HepG2 (cell line): Measurements from ENCODE around the gene AK2. TPM values are rescaled to one million over a fixed set of nuclear protein-coding genes. Genes with fewer than 3 reads are reported as not detected.

Experiments used
- ARID4A ChIP-seq: sonication (generic); formaldehyde crosslinking; IDR thresholded peaks from 2 replicates; pipeline ENCODE4 v1.5.0; 2020; ENCODE audit warnings: mild to moderate bottlenecking, missing genetic modification reagents, borderline replicate concordance
- CAMTA2 ChIP-seq: sonication (generic); formaldehyde crosslinking; IDR thresholded peaks from 2 replicates; pipeline ENCODE4 v1.4.0; 2020; ENCODE audit warnings: mild to moderate bottlenecking, missing genetic modification reagents, borderline replicate concordance
- EHMT2 ChIP-seq: fragments of 200-600 bp; sonication (generic); IDR thresholded peaks from 2 replicates; pipeline ENCODE4 v1.7.0; 2017; ENCODE audit warnings: antibody characterized with exemption, low read depth, low read length, borderline replicate concordance
- IRF9 ChIP-seq: sonication (generic); formaldehyde crosslinking; IDR thresholded peaks from 2 replicates; pipeline ENCODE4 v1.8.0; 2022; ENCODE audit warnings: missing genetic modification reagents, mild to moderate bottlenecking, borderline replicate concordance
- MAFG ChIP-seq: sonication (generic); formaldehyde crosslinking; IDR thresholded peaks from 2 replicates; pipeline ENCODE4 v1.5.1; 2020; ENCODE audit warnings: mild to moderate bottlenecking, missing genetic modification reagents
- NFKB2 ChIP-seq: sonication (generic); formaldehyde crosslinking; IDR thresholded peaks from 2 replicates; pipeline ENCODE4 v1.4.0; 2020; ENCODE audit warnings: missing genetic modification reagents, borderline replicate concordance
- PPARG ChIP-seq: conservative IDR thresholded peaks from 2 replicates; pipeline ENCODE4 v1.6.1; 2016; ENCODE audit warnings: missing biosample characterization, missing genetic modification reagents
- SAP130 ChIP-seq: IDR thresholded peaks from 2 replicates; pipeline ENCODE4 v1.6.1; 2016; ENCODE audit warnings: low read depth
- SIN3B ChIP-seq: fragments of 150-350 bp; IDR thresholded peaks from 2 replicates; pipeline ENCODE4 v1.6.1; 2014; ENCODE audit warnings: low read length
- SRSF9 ChIP-seq: fragments of 200-400 bp; formaldehyde crosslinking; IDR thresholded peaks from 2 replicates; pipeline ENCODE4 v1.6.1; 2018; ENCODE audit warnings: borderline replicate concordance, mild to moderate bottlenecking, low read depth, low read length; ENCODE audit not compliant: insufficient read depth, poor library complexity, severe bottlenecking
- ZBED4 ChIP-seq: sonication (generic); formaldehyde crosslinking; IDR thresholded peaks from 2 replicates; pipeline ENCODE4 v1.4.0; 2020; ENCODE audit warnings: missing genetic modification reagents, borderline replicate concordance
- ZBTB3 ChIP-seq: sonication (generic); formaldehyde crosslinking; IDR thresholded peaks from 2 replicates; pipeline ENCODE4 v1.4.0; 2020; ENCODE audit warnings: low read depth, mild to moderate bottlenecking, moderate library complexity, missing genetic modification reagents, borderline replicate concordance
- ZNF296 ChIP-seq: sonication (generic); formaldehyde crosslinking; conservative IDR thresholded peaks from 2 replicates; pipeline ENCODE4 v1.5.0; 2020; ENCODE audit warnings: mild to moderate bottlenecking, missing genetic modification reagents
- ZNF362 ChIP-seq: sonication (generic); formaldehyde crosslinking; IDR thresholded peaks from 2 replicates; pipeline ENCODE4 v1.4.0; 2020; ENCODE audit warnings: missing genetic modification reagents, mild to moderate bottlenecking, borderline replicate concordance
- ZNF484 ChIP-seq: sonication (generic); formaldehyde crosslinking; IDR thresholded peaks from 2 replicates; pipeline ENCODE4 v1.5.1; 2020; ENCODE audit warnings: mild to moderate bottlenecking, low read depth, missing genetic modification reagents, borderline replicate concordance
- ZNF563 ChIP-seq: sonication (generic); formaldehyde crosslinking; IDR thresholded peaks from 2 replicates; pipeline ENCODE4 v1.8.0; 2022; ENCODE audit warnings: mild to moderate bottlenecking, moderate library complexity, missing genetic modification reagents
- ZNF761 ChIP-seq: sonication (generic); formaldehyde crosslinking; conservative IDR thresholded peaks from 2 replicates; pipeline ENCODE4 v1.4.0; 2020; ENCODE audit warnings: mild to moderate bottlenecking, missing genetic modification reagents
- ZSCAN9 ChIP-seq: IDR thresholded peaks from 2 replicates; pipeline ENCODE4 v1.6.1; 2016; ENCODE audit warnings: borderline replicate concordance
- polyA plus RNA-seq, 8 experiments: library from polyadenylated mRNA; depleted of rRNA in 3 of 8; stranded (reverse) in 7 of 8; unstranded in 1 of 8; fragments of >200 nt; fragmentation: Illumina TruSeq in 4 of 8; extraction: Trizol in 4 of 8; gene quantifications; 2 replicates each; pipeline versions ENCODE4 v1.2.1 to v1.2.3, GENCODE V29; 2011 to 2016; ENCODE audit warnings: low read depth in 4 of 8, missing spikeins in 1 of 8, mixed read lengths in 1 of 8; ENCODE audit not compliant: insufficient read depth in 1 of 8
- total RNA-seq, 5 experiments: library from RNA; depleted of rRNA; stranded (reverse); fragments of >200 nt; fragmentation: Illumina TruSeq; extraction: Trizol; gene quantifications; 2 replicates each; pipeline ENCODE4 v1.2.3, GENCODE V29; 2016; ENCODE audit warnings: low read depth in 1 of 5

AK2 gene
- total and polyA plus RNA-seq, 2 of the 13 experiments (the other 11 are each of a cell fraction or from before 2014, with no cell fraction given): 170 to 188 TPM

- TF ChIP-seq ZNF362 (CRISPR knock-in tag) (no peak), ZSCAN9 (no peak), ZBTB3 (CRISPR knock-in tag) (no peak), ZNF563 (CRISPR knock-in tag) (0 out of 2 replicates have a peak, but pooled peaks have one; percentile 22), MAFG (CRISPR knock-in tag) (no peak), SAP130 (CRISPR knock-in tag) (peak; percentile 40; the same call in 1 of the 2 replicates), ZNF484 (CRISPR knock-in tag) (no peak), ARID4A (CRISPR knock-in tag) (peak; percentile 41; the same call in 1 of the 2 replicates), ZNF296 (CRISPR knock-in tag) (no peak), ZNF761 (CRISPR knock-in tag) (no peak), CAMTA2 (CRISPR knock-in tag) (no peak), ZBED4 (CRISPR knock-in tag) (no peak), PPARG (CRISPR knock-in tag) (no peak), NFKB2 (CRISPR knock-in tag) (0 out of 2 replicates have a peak, but pooled peaks have one; percentile 27), SIN3B (no peak), EHMT2 (no peak), SRSF9 (no peak), IRF9 (peak; percentile 72; the same call in 1 of the 2 replicates)
Measured at GRCh38 chr1:32972814-32973428, 63.8 kb downstream of the AK2 start (continued).
